Lower leg skin (tissue), 4 donors: Measurements from ENCODE around the gene PODN. TPM values are rescaled to one million over a fixed set of nuclear protein-coding genes. Genes with fewer than 3 reads are reported as not detected.
A peak's percentile ranks its signal among the peaks of the same experiment; 100 is the strongest.

Experiments
- DNase-seq, 2 donors: peaks; one replicate each; pipeline ENCODE4 v3.0.0-alpha.2; 2019; ENCODE audit warnings: low spot score in 2 of 2
- H3K4me3 ChIP-seq: fragments of 200-600 bp; sonication (generic); 2 replicates; pipeline ENCODE4 v1.5.1; 2017; ENCODE audit warnings: mild to moderate bottlenecking, low read depth; ENCODE audit not compliant: poor library complexity, severe bottlenecking
- POLR2A ChIP-seq, 2 donors: fragments of 450-650 bp; IDR thresholded peaks; one replicate each; pipeline ENCODE4 v1.6.1; 2016 to 2017; ENCODE audit warnings: antibody characterized with exemption in 2 of 2, mild to moderate bottlenecking in 1 of 2, moderate library complexity in 1 of 2
- WGBS, 2 donors: methylation state at CpG; one replicate each; pipeline ENCODE4 v1.1.5; 2018; 5-methylcytosine and 5-hydroxymethylcytosine counted together
- intact Hi-C: fragments of 100-400 bp; cut with DNase I; formaldehyde crosslinking; loops from one replicate; pipeline ENCODE4 v1.15.0; 2023; ENCODE audit warnings: low total_unique reads
- total RNA-seq, 4 donors: library from RNA; depleted of rRNA; stranded (reverse); fragments of >200 nt; gene quantifications; one replicate each; pipeline ENCODE4 v1.1.0, GENCODE V29; 2016
- TF ChIP-seq, protein P1 (sequence below), 3 donors: fragments of 450-650 bp; IDR thresholded peaks; one replicate each; pipeline ENCODE4 v1.5.1; 2016; ENCODE audit warnings: antibody characterized with exemption in 3 of 3, mild to moderate bottlenecking in 3 of 3, moderate library complexity in 2 of 3

The PODN gene
- total RNA-seq, 4 donors from 2014 or later: 11.3 to 58.8 (median 14.4) TPM

DNA sequence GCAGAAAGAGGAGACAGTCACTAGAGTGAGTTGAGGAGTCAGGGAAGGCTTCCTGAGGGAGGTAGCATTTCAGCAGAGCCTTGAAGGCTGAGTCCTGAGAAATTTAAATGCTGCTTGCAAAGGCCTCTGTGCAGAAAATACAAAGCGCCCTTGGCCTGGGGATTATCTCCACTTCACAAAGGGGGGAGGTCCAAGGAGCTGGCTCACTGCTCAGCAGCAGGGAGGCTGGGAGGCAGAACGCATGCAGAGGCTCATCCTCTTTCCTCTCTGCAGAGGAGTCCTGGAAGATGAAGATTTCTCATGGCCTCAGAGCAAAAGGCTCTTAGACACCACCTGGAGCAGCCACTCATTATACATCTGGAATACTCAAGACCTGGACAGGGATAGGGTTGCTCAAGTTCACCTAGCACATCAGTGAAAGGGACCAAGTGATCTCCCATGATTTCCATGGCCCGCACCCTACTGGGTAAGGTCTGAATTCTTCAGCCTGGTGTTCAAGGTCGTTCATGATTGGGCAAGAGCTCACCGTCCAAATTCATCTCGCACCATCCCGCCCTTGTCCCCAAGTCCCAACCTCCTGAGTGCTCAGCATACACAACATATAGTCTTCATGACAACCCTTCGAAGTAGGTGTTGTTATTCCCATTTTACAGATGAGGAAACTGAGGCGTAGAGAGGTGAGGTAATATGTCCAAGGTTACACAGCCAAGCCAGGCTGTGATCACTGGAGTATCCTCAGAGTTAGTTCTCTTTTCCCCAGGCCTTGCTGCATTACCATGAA lies 71.4 kb downstream of the PODN start:
- intact Hi-C loops: no loop called here
- TF ChIP-seq POLR2A (IDR thresholded peaks at IDR 0.05): no peak
- TF ChIP-seq, protein P1, sequence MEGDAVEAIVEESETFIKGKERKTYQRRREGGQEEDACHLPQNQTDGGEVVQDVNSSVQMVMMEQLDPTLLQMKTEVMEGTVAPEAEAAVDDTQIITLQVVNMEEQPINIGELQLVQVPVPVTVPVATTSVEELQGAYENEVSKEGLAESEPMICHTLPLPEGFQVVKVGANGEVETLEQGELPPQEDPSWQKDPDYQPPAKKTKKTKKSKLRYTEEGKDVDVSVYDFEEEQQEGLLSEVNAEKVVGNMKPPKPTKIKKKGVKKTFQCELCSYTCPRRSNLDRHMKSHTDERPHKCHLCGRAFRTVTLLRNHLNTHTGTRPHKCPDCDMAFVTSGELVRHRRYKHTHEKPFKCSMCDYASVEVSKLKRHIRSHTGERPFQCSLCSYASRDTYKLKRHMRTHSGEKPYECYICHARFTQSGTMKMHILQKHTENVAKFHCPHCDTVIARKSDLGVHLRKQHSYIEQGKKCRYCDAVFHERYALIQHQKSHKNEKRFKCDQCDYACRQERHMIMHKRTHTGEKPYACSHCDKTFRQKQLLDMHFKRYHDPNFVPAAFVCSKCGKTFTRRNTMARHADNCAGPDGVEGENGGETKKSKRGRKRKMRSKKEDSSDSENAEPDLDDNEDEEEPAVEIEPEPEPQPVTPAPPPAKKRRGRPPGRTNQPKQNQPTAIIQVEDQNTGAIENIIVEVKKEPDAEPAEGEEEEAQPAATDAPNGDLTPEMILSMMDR (IDR thresholded peaks at IDR 0.05): no peak
- DNase-seq: peak in 1 of 2 donors; percentile 70
- no peak overlapping the region for H3K4me3 ChIP-seq
- 93 to 96% methylated on average over 8 of the region's 9 CpGs for WGBS, 2 donors

DNA sequence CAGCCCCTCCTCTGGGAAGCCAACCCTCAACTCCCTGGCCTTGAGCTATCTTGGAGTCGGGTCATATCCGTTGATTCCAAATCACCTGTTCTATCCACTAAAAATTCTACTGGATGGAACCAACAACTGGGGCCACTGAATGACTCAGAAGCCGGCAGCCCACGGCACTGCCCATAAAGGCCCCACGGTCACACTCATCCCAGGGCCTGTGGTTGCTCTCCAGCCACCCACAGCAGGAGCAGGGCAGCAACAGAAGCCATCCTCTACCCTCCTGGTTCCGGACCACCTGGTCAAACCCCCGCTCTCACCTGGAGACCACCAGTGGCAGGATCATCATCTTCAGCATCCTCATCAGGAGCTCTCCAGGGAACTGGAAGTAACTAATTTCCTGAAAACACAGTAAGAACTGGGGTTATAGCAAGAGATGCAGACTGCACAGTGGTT lies 72.1 kb downstream of the PODN start:
- peak in 1 of 2 donors; percentile 56 for DNase-seq
- intact Hi-C loops: no loop called here
- TF ChIP-seq, protein P1 (IDR thresholded peaks at IDR 0.05): no peak
- TF ChIP-seq POLR2A (IDR thresholded peaks at IDR 0.05): no peak
- 95% methylated on average over 7 of the region's 7 CpGs for WGBS, 2 donors
- no peak overlapping the region for H3K4me3 ChIP-seq

Other genes with a start within 250 kb of the PODN start
- gene ZYG11A, start 219.5 kb upstream of the PODN start, total RNA-seq: under 1 TPM; 0.03 to 0.25 (median 0.12) TPM
- 100 to 1,000 TPM in 1 of 4 donors, 10 to 100 TPM in 3; 68.1 to 129 (median 79.0) TPM for gene ECHDC2, start 140.5 kb upstream of the PODN start, total RNA-seq
- 100 to 1,000 TPM in 2 of 4 donors, 10 to 100 TPM in 2; 79.4 to 124 (median 106) TPM for gene SCP2, start 134.9 kb upstream of the PODN start, total RNA-seq
- not detected for gene SLC1A7, start 80.4 kb downstream of the PODN start, total RNA-seq
- gene CPT2, start 134.6 kb downstream of the PODN start, total RNA-seq: 10 to 100 TPM; 30.1 to 47.1 (median 36.7) TPM
- 10 to 100 TPM; 19.1 to 39.8 (median 29.0) TPM for gene CZIB, start 158.4 kb downstream of the PODN start, total RNA-seq
- 10 to 100 TPM; 15.2 to 33.7 (median 21.1) TPM for gene MAGOH, start 176.3 kb downstream of the PODN start, total RNA-seq